Caki2 (cell line): ENCODE measurements around the gene NXPE4. TPM values are rescaled to one million over a fixed set of nuclear protein-coding genes. Genes with fewer than 3 reads are reported as not detected.
"Not testable (repeated sequence)": the region's sequence is repeated elsewhere in the genome, so short reads cannot be mapped to it uniquely, and the experiment has no call there.

Experiments
- DNase-seq: peaks from one replicate; pipeline ENCODE4 v3.0.0-alpha.2; 2015; ENCODE audit warnings: low read depth
- in situ Hi-C: cut with HindIII; loops from 2 replicates; pipeline ENCODE4 v1.10.0; 2016; ENCODE audit warnings: low sequenced_read_pairs, low pct_unique_long_range_greater_than_20kb, mixed read lengths
- total RNA-seq: library from RNA; depleted of rRNA; stranded (reverse); fragments of >200 nt; shearing (Covaris generic); gene quantifications from 2 replicates; pipeline ENCODE4 v1.2.3, GENCODE V29; 2014; ENCODE audit warnings: low replicate concordance; rRNA removed

NXPE4 gene
- not detected in 2 replicates for total RNA-seq

GRCh38 chr11:114595571-114595970, at the start of gene NXPE4:
Gene NXPE4, minus strand, starts transcription at chr11:114595786. Its CDS starts 1,027 bp downstream, at chr11:114594759.
- in situ Hi-C loops, result no loop called here

GRCh38 chr11:114639440-114639839, 43.9 kb upstream of the NXPE4 start:
- in situ Hi-C loops, DNase-seq: not testable (repeated sequence)

More at GRCh38 chr11:114595571-114595970, at the start of gene NXPE4:
- no peak for DNase-seq

- in situ Hi-C loops, result not testable (repeated sequence)
These were observed 35.9 kb upstream of the NXPE4 start for GRCh38 chr11:114631445-114631965.

GRCh38 chr11:114625294-114625693, 29.7 kb upstream of the NXPE4 start:
- in situ Hi-C loops, result no loop called here

More at GRCh38 chr11:114631445-114631965, 35.9 kb upstream of the NXPE4 start:
- DNase-seq, result not testable (repeated sequence)

GRCh38 chr11:114624455-114625207, 29.0 kb upstream of the NXPE4 start:
- DNase-seq, result no peak
- in situ Hi-C loops, result no loop called here

More at GRCh38 chr11:114625294-114625693, 29.7 kb upstream of the NXPE4 start:
- DNase-seq, result no peak

- in situ Hi-C loops, result no loop called here
These were observed 28.1 kb upstream of the NXPE4 start for GRCh38 chr11:114623720-114624119.

GRCh38 chr11:114622858-114623257, 27.3 kb upstream of the NXPE4 start:
- in situ Hi-C loops, result no loop called here
- DNase-seq, result no peak

More at GRCh38 chr11:114623720-114624119, 28.1 kb upstream of the NXPE4 start:
- DNase-seq, result no peak

GRCh38 chr11:114621950-114622809, 26.6 kb upstream of the NXPE4 start:
- no peak for DNase-seq
- in situ Hi-C loops, result no loop called here

- in situ Hi-C loops, result no loop called here
- no peak for DNase-seq
These were observed 25.5 kb upstream of the NXPE4 start for GRCh38 chr11:114621072-114621471.

- no peak for DNase-seq
- in situ Hi-C loops, result no loop called here
These were observed 24.1 kb upstream of the NXPE4 start for GRCh38 chr11:114619659-114620173.

GRCh38 chr11:114618139-114618538, 22.6 kb upstream of the NXPE4 start:
- in situ Hi-C loops, result no loop called here

GRCh38 chr11:114617157-114618124, 21.9 kb upstream of the NXPE4 start:
- no peak for DNase-seq
- in situ Hi-C loops, result no loop called here

More at GRCh38 chr11:114618139-114618538, 22.6 kb upstream of the NXPE4 start:
- no peak for DNase-seq

- DNase-seq, result no peak
- in situ Hi-C loops, result no loop called here
These were observed 20.9 kb upstream of the NXPE4 start for GRCh38 chr11:114616516-114616915.

- no peak for DNase-seq
- in situ Hi-C loops, result no loop called here
These were observed 20.1 kb upstream of the NXPE4 start for GRCh38 chr11:114615448-114616361.

- in situ Hi-C loops, result no loop called here
- no peak for DNase-seq
These were observed 18.6 kb upstream of the NXPE4 start for GRCh38 chr11:114614127-114614720.

GRCh38 chr11:114613094-114613493, 17.5 kb upstream of the NXPE4 start:
- in situ Hi-C loops, DNase-seq: not testable (repeated sequence)
